ENCODE results near the gene DNAJB8. TPM values are rescaled to one million over a fixed set of nuclear protein-coding genes. Genes with fewer than 3 reads are reported as not detected.

Gene DNAJB8
- total and polyA plus RNA-seq, 2 donors (not counting 1 experiment from before 2014, with no cell fraction given), result not detected

GRCh38 chr3:128481438-128481942, 14.8 kb upstream of the DNAJB8 start:
- peaks cover 3% of the 10 kb centered on the region for H3K27me3 ChIP-seq (ENCODE audit: control insufficient read depth, insufficient read depth, low read length)
- H3K36me3 ChIP-seq (ENCODE audit: control insufficient read depth, insufficient read depth, low read length), result peaks cover 4% of the 10 kb centered on the region
- H3K79me2 ChIP-seq (ENCODE audit: control insufficient read depth, insufficient read depth, low read length), result peaks cover 10% of the 10 kb centered on the region
- H4K20me1 ChIP-seq (ENCODE audit: control insufficient read depth, extremely low read depth, insufficient read depth, low read length), result no peaks in the 10 kb centered on the region
- H2AFZ ChIP-seq (ENCODE audit: low read length), result no peak overlapping the region
- H3K4me2 ChIP-seq (ENCODE audit: extremely low read depth, insufficient read depth, low read length), result no peak overlapping the region
- TF ChIP-seq CTCF (conservative IDR thresholded peaks at IDR 0.05 in 1 of 2, IDR thresholded peaks at IDR 0.05 in 1 of 2; ENCODE audit: low read depth in 1 of 2, low read length in 2 of 2) (no peak), EZH2 (IDR thresholded peaks at IDR 0.05; ENCODE audit: low read length, missing control alignments) (no peak)
- H3K9ac ChIP-seq (ENCODE audit: insufficient read depth, low read length), result no peak overlapping the region
- peaks cover 19% of the 10 kb centered on the region for H3K4me1 ChIP-seq (ENCODE audit: control insufficient read depth, extremely low read depth, insufficient read depth, low read length)
- no peaks in the 10 kb centered on the region for H3K9me3 ChIP-seq (ENCODE audit: control insufficient read depth, insufficient read depth, low read depth, low read length)
- no peak overlapping the region for H3K4me3 ChIP-seq (replicated peaks in 1 of 4; ENCODE audit: control extremely low read depth in 1 of 4, insufficient read depth in 1 of 4, low read depth in 3 of 4, low read length in 4 of 4)
- no peak overlapping the region for H3K27ac ChIP-seq (ENCODE audit: insufficient read depth, low read length)
- no peak for DNase-seq (ENCODE audit: low read depth in 2 of 2)

DNA sequence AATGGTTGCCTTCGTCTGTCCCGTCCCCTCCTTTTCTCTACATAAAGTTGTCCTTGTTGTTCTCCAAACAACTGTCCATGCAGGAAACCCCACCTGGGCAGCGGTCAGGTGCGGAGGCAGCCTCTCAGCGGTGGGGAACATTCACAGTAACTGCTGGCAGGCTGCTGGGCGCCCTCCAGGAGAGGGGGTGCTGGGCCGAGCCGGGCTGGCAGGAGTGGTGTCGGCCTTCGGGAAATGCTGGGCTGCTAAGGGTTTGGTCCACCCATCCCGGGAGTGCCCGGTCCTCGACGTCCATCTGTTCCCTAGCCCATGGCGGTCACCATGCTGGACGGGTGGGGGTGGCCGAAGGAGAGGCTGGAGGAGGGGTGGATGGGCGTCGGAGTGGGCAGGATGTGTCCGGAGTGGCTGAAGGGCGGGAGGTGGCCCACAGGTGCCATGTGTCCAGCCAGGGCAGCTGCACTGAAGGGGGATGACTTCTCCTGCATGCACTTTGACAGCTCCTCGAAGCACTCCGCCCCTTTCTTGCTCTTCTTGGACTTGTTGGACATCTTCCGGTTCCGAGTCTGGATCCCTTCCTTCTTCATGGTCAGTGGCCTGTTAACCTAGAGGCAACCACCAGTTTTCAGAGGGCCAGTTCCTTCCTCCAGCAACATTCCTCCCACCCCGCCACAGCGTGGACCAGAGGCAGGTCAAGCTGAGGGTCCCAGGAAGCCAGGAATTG, 14.2 kb upstream of the DNAJB8 start:
- Histone ChIP-seq H4K20me1 (ENCODE audit: control insufficient read depth, extremely low read depth, insufficient read depth, low read length) (no peaks in the 10 kb centered on the region), H3K27me3 (ENCODE audit: control insufficient read depth, insufficient read depth, low read length) (peaks cover 3% of the 10 kb centered on the region), H3K79me2 (ENCODE audit: control insufficient read depth, insufficient read depth, low read length) (peaks cover 7% of the 10 kb centered on the region), H3K4me2 (ENCODE audit: extremely low read depth, insufficient read depth, low read length) (no peak overlapping the region), H3K9me3 (ENCODE audit: control insufficient read depth, insufficient read depth, low read depth, low read length) (no peaks in the 10 kb centered on the region), H3K36me3 (ENCODE audit: control insufficient read depth, insufficient read depth, low read length) (peaks cover 4% of the 10 kb centered on the region), H3K4me1 (ENCODE audit: control insufficient read depth, extremely low read depth, insufficient read depth, low read length) (peaks cover 19% of the 10 kb centered on the region), H3K4me3 (replicated peaks in 1 of 4; ENCODE audit: control extremely low read depth in 1 of 4, insufficient read depth in 1 of 4, low read depth in 3 of 4, low read length in 4 of 4) (no peak overlapping the region), H2AFZ (ENCODE audit: low read length) (no peak overlapping the region), H3K9ac (ENCODE audit: insufficient read depth, low read length) (no peak overlapping the region), H3K27ac (ENCODE audit: insufficient read depth, low read length) (no peak overlapping the region)
- no peak for DNase-seq (ENCODE audit: low read depth in 2 of 2)
- TF ChIP-seq EZH2 (IDR thresholded peaks at IDR 0.05; ENCODE audit: low read length, missing control alignments), result no peak
- TF ChIP-seq CTCF (conservative IDR thresholded peaks at IDR 0.05 in 1 of 2, IDR thresholded peaks at IDR 0.05 in 1 of 2; ENCODE audit: low read depth in 1 of 2, low read length in 2 of 2), result no peak

DNA sequence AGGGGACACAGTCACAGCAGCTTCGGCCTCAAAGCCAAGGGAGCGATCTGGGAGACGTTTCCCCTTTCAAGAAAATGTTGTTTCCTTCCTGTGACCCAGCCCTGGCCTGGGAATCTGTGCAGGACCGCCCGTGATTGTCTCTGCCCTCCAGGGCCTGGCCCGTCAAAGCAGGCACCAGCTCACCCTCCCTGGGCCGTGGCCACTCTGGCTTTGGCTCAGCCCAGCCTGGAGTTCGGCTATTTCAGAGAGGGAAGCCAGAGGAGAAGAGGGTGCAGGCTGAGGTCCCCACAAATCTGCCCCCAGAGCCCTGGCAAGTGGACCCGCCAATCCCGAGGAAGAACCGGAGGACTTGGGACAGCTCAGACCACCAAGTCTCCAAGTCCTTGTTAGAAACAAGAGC, 13.6 kb upstream of the DNAJB8 start:
- no peak overlapping the region for H3K4me3 ChIP-seq (replicated peaks in 1 of 4; ENCODE audit: control extremely low read depth in 1 of 4, insufficient read depth in 1 of 4, low read depth in 3 of 4, low read length in 4 of 4)
- no peak overlapping the region for H3K9ac ChIP-seq (ENCODE audit: insufficient read depth, low read length)
- H3K4me1 ChIP-seq (ENCODE audit: control insufficient read depth, extremely low read depth, insufficient read depth, low read length), result peaks cover 17% of the 10 kb centered on the region
- H4K20me1 ChIP-seq (ENCODE audit: control insufficient read depth, extremely low read depth, insufficient read depth, low read length), result no peaks in the 10 kb centered on the region
- H3K27ac ChIP-seq (ENCODE audit: insufficient read depth, low read length), result no peak overlapping the region
- no peaks in the 10 kb centered on the region for H3K9me3 ChIP-seq (ENCODE audit: control insufficient read depth, insufficient read depth, low read depth, low read length)
- H3K4me2 ChIP-seq (ENCODE audit: extremely low read depth, insufficient read depth, low read length), result no peak overlapping the region
- H2AFZ ChIP-seq (ENCODE audit: low read length), result no peak overlapping the region
- peaks cover 2% of the 10 kb centered on the region for H3K79me2 ChIP-seq (ENCODE audit: control insufficient read depth, insufficient read depth, low read length)
- H3K36me3 ChIP-seq (ENCODE audit: control insufficient read depth, insufficient read depth, low read length), result peaks cover 4% of the 10 kb centered on the region
- H3K27me3 ChIP-seq (ENCODE audit: control insufficient read depth, insufficient read depth, low read length), result peaks cover 3% of the 10 kb centered on the region
- DNase-seq (ENCODE audit: low read depth in 2 of 2), result no peak
- no peak for TF ChIP-seq CTCF (conservative IDR thresholded peaks at IDR 0.05 in 1 of 2, IDR thresholded peaks at IDR 0.05 in 1 of 2; ENCODE audit: low read depth in 1 of 2, low read length in 2 of 2)
- TF ChIP-seq EZH2 (IDR thresholded peaks at IDR 0.05; ENCODE audit: low read length, missing control alignments), result no peak

Data from fibroblast of lung (primary cell).